ENCODE data around the gene XPO4.

DNA sequence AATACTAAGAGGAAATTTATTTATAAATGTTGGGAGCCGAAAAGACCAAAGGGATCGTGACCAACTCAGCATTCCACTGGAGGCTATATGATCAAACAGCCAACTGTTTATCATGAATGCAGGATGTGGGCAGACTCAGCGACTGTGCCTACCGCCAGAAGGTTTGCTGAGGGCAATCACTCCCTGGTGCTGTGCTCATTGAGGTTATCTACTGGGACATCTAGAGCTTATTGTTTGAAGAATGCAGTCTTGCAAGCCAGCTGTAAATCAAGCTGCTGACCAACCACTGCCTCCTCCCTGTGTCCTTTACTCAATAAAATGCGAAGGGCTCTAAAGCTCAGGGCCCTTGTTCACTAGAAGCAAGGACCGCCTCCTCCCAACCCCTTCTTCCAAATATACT lies 8.5 kb upstream of the XPO4 start:
- no peak for TF ChIP-seq POLR2AphosphoS5 (IDR thresholded peaks at IDR 0.05; ENCODE audit: low read depth)
- TF ChIP-seq, protein P1, sequence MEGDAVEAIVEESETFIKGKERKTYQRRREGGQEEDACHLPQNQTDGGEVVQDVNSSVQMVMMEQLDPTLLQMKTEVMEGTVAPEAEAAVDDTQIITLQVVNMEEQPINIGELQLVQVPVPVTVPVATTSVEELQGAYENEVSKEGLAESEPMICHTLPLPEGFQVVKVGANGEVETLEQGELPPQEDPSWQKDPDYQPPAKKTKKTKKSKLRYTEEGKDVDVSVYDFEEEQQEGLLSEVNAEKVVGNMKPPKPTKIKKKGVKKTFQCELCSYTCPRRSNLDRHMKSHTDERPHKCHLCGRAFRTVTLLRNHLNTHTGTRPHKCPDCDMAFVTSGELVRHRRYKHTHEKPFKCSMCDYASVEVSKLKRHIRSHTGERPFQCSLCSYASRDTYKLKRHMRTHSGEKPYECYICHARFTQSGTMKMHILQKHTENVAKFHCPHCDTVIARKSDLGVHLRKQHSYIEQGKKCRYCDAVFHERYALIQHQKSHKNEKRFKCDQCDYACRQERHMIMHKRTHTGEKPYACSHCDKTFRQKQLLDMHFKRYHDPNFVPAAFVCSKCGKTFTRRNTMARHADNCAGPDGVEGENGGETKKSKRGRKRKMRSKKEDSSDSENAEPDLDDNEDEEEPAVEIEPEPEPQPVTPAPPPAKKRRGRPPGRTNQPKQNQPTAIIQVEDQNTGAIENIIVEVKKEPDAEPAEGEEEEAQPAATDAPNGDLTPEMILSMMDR (IDR thresholded peaks at IDR 0.05; ENCODE audit: insufficient read depth, low read length) = no peak
- TF ChIP-seq, protein P2, sequence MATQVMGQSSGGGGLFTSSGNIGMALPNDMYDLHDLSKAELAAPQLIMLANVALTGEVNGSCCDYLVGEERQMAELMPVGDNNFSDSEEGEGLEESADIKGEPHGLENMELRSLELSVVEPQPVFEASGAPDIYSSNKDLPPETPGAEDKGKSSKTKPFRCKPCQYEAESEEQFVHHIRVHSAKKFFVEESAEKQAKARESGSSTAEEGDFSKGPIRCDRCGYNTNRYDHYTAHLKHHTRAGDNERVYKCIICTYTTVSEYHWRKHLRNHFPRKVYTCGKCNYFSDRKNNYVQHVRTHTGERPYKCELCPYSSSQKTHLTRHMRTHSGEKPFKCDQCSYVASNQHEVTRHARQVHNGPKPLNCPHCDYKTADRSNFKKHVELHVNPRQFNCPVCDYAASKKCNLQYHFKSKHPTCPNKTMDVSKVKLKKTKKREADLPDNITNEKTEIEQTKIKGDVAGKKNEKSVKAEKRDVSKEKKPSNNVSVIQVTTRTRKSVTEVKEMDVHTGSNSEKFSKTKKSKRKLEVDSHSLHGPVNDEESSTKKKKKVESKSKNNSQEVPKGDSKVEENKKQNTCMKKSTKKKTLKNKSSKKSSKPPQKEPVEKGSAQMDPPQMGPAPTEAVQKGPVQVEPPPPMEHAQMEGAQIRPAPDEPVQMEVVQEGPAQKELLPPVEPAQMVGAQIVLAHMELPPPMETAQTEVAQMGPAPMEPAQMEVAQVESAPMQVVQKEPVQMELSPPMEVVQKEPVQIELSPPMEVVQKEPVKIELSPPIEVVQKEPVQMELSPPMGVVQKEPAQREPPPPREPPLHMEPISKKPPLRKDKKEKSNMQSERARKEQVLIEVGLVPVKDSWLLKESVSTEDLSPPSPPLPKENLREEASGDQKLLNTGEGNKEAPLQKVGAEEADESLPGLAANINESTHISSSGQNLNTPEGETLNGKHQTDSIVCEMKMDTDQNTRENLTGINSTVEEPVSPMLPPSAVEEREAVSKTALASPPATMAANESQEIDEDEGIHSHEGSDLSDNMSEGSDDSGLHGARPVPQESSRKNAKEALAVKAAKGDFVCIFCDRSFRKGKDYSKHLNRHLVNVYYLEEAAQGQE (IDR thresholded peaks at IDR 0.05; ENCODE audit: insufficient replicate concordance, low read depth) = no peak
